DOHH2 (cell line): ENCODE results near the gene NEGR1.

Source experiments
- H3F3A ChIP-seq: fragments of 200-600 bp; sonication (generic), shearing (Covaris generic); 2 replicates; pipeline ENCODE4 v1.6.0; 2016; ENCODE audit warnings: antibody characterized with exemption, mild to moderate bottlenecking; ENCODE audit not compliant: control insufficient read depth, insufficient read depth
- H3K27ac ChIP-seq: fragments of 200-600 bp; sonication (generic); 2 replicates; pipeline ENCODE4 v1.5.1; 2014; ENCODE audit warnings: low read depth, mild to moderate bottlenecking, low read length, moderate library complexity
- H3K27me3 ChIP-seq: fragments of 200-600 bp; sonication (generic); 2 replicates; pipeline ENCODE4 v1.6.1; 2014; ENCODE audit warnings: mild to moderate bottlenecking, low read length, mixed read lengths; ENCODE audit not compliant: control insufficient read depth
- H3K36me3 ChIP-seq: fragments of 200-600 bp; sonication (generic); 2 replicates; pipeline ENCODE4 v1.6.1; 2014; ENCODE audit warnings: mild to moderate bottlenecking, low read length, moderate library complexity, mixed read lengths; ENCODE audit not compliant: control insufficient read depth
- H3K4me1 ChIP-seq: fragments of 200-600 bp; sonication (generic); 2 replicates; pipeline ENCODE4 v1.6.1; 2014; ENCODE audit warnings: mild to moderate bottlenecking, low read length, mixed read lengths; ENCODE audit not compliant: control insufficient read depth
- H3K4me2 ChIP-seq: fragments of 200-600 bp; sonication (generic); 2 replicates; pipeline ENCODE4 v1.6.0; 2014; ENCODE audit warnings: mild to moderate bottlenecking, low read length, moderate library complexity
- H3K4me3 ChIP-seq: fragments of 200-600 bp; sonication (generic); 2 replicates; pipeline ENCODE4 v1.5.1; 2014; ENCODE audit warnings: mild to moderate bottlenecking, low read length, mixed read lengths
- H3K79me2 ChIP-seq: fragments of 200-600 bp; sonication (generic); 2 replicates; pipeline ENCODE4 v1.6.1; 2014; ENCODE audit warnings: mild to moderate bottlenecking, low read length, mixed read lengths; ENCODE audit not compliant: control insufficient read depth
- H3K9me2 ChIP-seq: fragments of 200-600 bp; sonication (generic); replicated peaks from 2 replicates; pipeline ENCODE4 v1.6.1; 2014; ENCODE audit warnings: mild to moderate bottlenecking, low read length, mixed read lengths; ENCODE audit not compliant: control insufficient read depth
- H3K9me3 ChIP-seq: fragments of 200-600 bp; sonication (generic); 2 replicates; pipeline ENCODE4 v1.6.1; 2014; ENCODE audit warnings: antibody characterized with exemption, low read length, mixed read lengths; ENCODE audit not compliant: control insufficient read depth, insufficient read depth
- H4K20me1 ChIP-seq: fragments of 200-600 bp; sonication (generic); 2 replicates; pipeline ENCODE4 v1.6.0; 2014; ENCODE audit warnings: low read depth, mild to moderate bottlenecking, antibody characterized with exemption, low read length, moderate library complexity; ENCODE audit not compliant: control insufficient read depth, insufficient read depth
- EZH2phosphoT487 ChIP-seq: fragments of 200-600 bp; sonication (generic); IDR thresholded peaks from 2 replicates; pipeline ENCODE4 v1.6.1; 2017; ENCODE audit warnings: borderline replicate concordance, mild to moderate bottlenecking, antibody characterized with exemption, low read length, moderate library complexity, mixed read lengths
- TF ChIP-seq, protein P1 (sequence below): fragments of 200-600 bp; sonication (generic); IDR thresholded peaks from one replicate; pipeline ENCODE4 v1.5.1; 2014; ENCODE audit warnings: antibody characterized with exemption, mild to moderate bottlenecking, low read depth, low read length; ENCODE audit not compliant: poor library complexity, severe bottlenecking

The NEGR1 gene

DNA sequence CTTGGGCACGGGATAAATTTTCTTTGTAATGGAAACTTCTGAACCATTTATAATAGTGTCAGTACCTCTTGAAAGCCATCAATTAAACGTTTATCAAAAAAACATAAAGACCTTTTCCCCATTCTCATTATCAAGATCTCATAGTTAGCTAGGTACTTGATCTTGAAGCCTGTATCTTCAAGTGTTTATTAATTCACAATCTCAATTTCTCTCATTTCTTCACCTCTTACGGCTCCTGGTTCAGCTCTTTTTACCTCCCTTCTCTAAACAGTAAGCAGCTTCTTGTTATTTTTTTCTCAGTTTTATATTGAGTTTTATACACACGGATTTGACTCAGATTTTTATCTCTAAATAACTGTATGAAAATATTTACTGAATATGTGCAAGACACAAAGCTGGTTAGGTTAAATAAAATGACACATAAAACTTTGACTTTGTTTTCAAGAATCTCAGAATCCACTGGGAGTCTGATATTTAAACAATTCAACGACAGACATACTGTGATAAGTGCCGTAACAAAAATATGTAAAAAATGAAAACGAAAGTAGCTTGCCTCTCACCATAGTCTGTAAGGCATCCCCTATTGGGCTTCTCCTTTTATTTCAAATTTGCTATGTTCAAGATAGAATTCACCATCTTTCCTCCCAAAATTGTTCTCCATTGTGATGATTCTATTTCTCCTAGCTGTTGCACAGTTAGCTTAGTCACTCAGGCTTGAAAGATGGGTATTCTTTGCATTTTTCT is 789.9 kb downstream of the NEGR1 start:
- Histone ChIP-seq H3K27ac (no peak overlapping the region), H4K20me1 (no peaks in the 10 kb centered on the region), H3K9me2 (no peaks in the 10 kb centered on the region), H3K36me3 (no peaks in the 10 kb centered on the region), H3K4me3 (no peak overlapping the region), H3K4me2 (no peak overlapping the region), H3K79me2 (no peaks in the 10 kb centered on the region), H3K4me1 (no peaks in the 10 kb centered on the region), H3F3A (no peaks in the 10 kb centered on the region), H3K9me3 (no peaks in the 10 kb centered on the region), H3K27me3 (no peaks in the 10 kb centered on the region)
- TF ChIP-seq EZH2phosphoT487: no peak
- TF ChIP-seq, protein P1, sequence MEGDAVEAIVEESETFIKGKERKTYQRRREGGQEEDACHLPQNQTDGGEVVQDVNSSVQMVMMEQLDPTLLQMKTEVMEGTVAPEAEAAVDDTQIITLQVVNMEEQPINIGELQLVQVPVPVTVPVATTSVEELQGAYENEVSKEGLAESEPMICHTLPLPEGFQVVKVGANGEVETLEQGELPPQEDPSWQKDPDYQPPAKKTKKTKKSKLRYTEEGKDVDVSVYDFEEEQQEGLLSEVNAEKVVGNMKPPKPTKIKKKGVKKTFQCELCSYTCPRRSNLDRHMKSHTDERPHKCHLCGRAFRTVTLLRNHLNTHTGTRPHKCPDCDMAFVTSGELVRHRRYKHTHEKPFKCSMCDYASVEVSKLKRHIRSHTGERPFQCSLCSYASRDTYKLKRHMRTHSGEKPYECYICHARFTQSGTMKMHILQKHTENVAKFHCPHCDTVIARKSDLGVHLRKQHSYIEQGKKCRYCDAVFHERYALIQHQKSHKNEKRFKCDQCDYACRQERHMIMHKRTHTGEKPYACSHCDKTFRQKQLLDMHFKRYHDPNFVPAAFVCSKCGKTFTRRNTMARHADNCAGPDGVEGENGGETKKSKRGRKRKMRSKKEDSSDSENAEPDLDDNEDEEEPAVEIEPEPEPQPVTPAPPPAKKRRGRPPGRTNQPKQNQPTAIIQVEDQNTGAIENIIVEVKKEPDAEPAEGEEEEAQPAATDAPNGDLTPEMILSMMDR: no peak

DNA sequence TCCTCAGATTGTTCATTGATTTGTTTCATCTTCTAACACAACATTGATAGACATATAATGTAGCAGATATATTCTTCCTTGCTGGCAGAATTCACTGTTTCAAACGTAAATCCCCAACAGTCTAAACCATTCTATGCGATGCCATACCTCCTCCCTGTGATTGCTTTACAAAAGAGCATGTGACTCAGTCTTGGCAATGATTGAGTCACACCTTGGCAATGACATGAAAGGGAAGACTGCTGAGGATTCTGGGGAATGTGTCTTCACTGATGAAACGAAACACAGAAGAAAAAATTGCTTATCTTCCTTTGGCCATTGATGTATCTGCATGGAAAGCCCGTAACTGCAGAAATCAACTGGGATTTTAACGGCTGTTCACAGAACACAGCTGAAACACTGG is 791.9 kb downstream of the NEGR1 start:
- Histone ChIP-seq H3K27ac (no peak overlapping the region), H3K4me2 (no peak overlapping the region)

DNA sequence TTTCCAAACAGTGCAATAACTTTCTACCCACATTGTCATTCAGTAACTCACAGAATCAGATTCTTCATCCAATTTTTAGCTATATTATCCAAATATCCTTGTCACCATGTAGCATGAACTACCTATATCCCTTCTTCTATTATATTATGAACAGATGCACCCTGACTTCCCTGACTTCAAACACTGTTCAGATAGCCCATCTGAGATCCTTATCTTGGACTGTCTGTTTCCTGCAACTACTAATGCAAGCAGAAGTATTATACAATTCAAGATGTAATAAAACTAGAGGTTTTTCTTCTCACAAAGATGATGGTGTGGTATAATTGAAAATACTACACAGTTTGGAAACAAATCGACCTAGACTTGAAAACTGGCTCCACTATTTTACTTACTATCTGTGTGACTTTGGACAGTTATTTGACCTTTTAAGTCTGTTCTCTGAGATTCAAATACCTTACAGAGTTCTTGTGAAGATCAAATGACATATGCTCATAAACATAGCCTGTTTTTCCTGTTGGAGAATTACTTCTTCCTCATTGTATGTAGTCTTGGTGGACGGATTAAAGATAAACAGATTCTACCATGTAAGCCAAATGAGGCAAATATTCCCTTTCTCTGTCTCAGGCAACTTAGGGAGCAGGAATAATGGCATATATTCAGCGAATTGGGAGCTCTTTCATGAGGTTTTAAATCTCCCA is 793.6 kb downstream of the NEGR1 start:
- Histone ChIP-seq H4K20me1 (no peaks in the 10 kb centered on the region), H3K4me3 (no peak overlapping the region), H3K36me3 (no peaks in the 10 kb centered on the region), H3F3A (no peaks in the 10 kb centered on the region), H3K4me2 (no peak overlapping the region), H3K27me3 (no peaks in the 10 kb centered on the region), H3K27ac (no peak overlapping the region), H3K79me2 (no peaks in the 10 kb centered on the region), H3K4me1 (no peaks in the 10 kb centered on the region), H3K9me3 (no peaks in the 10 kb centered on the region), H3K9me2 (no peaks in the 10 kb centered on the region)
- TF ChIP-seq, protein P1: no peak
- TF ChIP-seq EZH2phosphoT487: no peak

More for the DNA sequence above, 791.9 kb downstream of the NEGR1 start:
- no peaks in the 10 kb centered on the region for H3F3A ChIP-seq
- no peaks in the 10 kb centered on the region for H4K20me1 ChIP-seq
- no peaks in the 10 kb centered on the region for H3K4me1 ChIP-seq
- TF ChIP-seq, protein P1: no peak
- TF ChIP-seq EZH2phosphoT487: no peak
- H3K9me3 ChIP-seq: no peaks in the 10 kb centered on the region
- no peaks in the 10 kb centered on the region for H3K79me2 ChIP-seq
- H3K4me3 ChIP-seq: no peak overlapping the region
- H3K36me3 ChIP-seq: no peaks in the 10 kb centered on the region
- H3K9me2 ChIP-seq: no peaks in the 10 kb centered on the region
- H3K27me3 ChIP-seq: no peaks in the 10 kb centered on the region
